Measurements from ENCODE around the gene PNMA6F.
A peak's percentile ranks its signal among the peaks of the same experiment; 100 is the strongest.

PNMA6F gene

GRCh38 chrX:153365670-153366069, 44.1 kb upstream of the PNMA6F start:
- H3K27me3 ChIP-seq (ENCODE audit: insufficient read depth, low read length, poor library complexity), result no peaks in the 10 kb centered on the region
- H4K8ac ChIP-seq (ENCODE audit: low read depth, low read length), result no peak overlapping the region
- no peak overlapping the region for H2BK5ac ChIP-seq (ENCODE audit: low read length)
- no peaks in the 10 kb centered on the region for H3K36me3 ChIP-seq (ENCODE audit: control insufficient read depth, insufficient read depth, low read length)
- no peaks in the 10 kb centered on the region for H3K79me2 ChIP-seq (ENCODE audit: control insufficient read depth, insufficient read depth, low read length)
- no peak overlapping the region for H2BK15ac ChIP-seq (replicated peaks; ENCODE audit: low read depth)
- H3K79me1 ChIP-seq (ENCODE audit: low read length), result no peaks in the 10 kb centered on the region
- no peaks in the 10 kb centered on the region for H3K4me1 ChIP-seq (ENCODE audit: control insufficient read depth, low read depth, low read length)
- no peak overlapping the region for H3K4me3 ChIP-seq (ENCODE audit: low read length)
- no peak overlapping the region for H3K23ac ChIP-seq (ENCODE audit: low read length)
- H3K27ac ChIP-seq (ENCODE audit: low read depth, low read length), result no peak overlapping the region
- no peak overlapping the region for H3K9ac ChIP-seq (ENCODE audit: low read length)
- H4K5ac ChIP-seq (ENCODE audit: low read length), result no peak overlapping the region
- no peak for DNase-seq
- H3K56ac ChIP-seq (ENCODE audit: low read length), result no peak overlapping the region
- H2BK120ac ChIP-seq (ENCODE audit: low read depth, low read length), result no peak overlapping the region
- no CpG with 5 or more reads among the region's 4 CpGs for WGBS (ENCODE audit: extremely low coverage, insufficient coverage, low lambda C conversion rate)
- H3K18ac ChIP-seq (ENCODE audit: low read length), result no peak overlapping the region
- no peak overlapping the region for H3K4me2 ChIP-seq (ENCODE audit: low read length)
- H2AK5ac ChIP-seq (ENCODE audit: low read length), result no peak overlapping the region
- no peak overlapping the region for H3K4ac ChIP-seq (ENCODE audit: low read depth, low read length)

- H2BK5ac ChIP-seq (ENCODE audit: low read length), result no peak overlapping the region
- no peak for DNase-seq
- H3K18ac ChIP-seq (ENCODE audit: low read length), result no peak overlapping the region
- H3K27me3 ChIP-seq (ENCODE audit: insufficient read depth, low read length, poor library complexity), result no peaks in the 10 kb centered on the region
- no peak overlapping the region for H2AK5ac ChIP-seq (ENCODE audit: low read length)
- no peaks in the 10 kb centered on the region for H3K79me2 ChIP-seq (ENCODE audit: control insufficient read depth, insufficient read depth, low read length)
- H3K4ac ChIP-seq (ENCODE audit: low read depth, low read length), result no peak overlapping the region
- H2BK15ac ChIP-seq (replicated peaks; ENCODE audit: low read depth), result no peak overlapping the region
- no peak overlapping the region for H3K4me2 ChIP-seq (ENCODE audit: low read length)
- no peaks in the 10 kb centered on the region for H3K4me1 ChIP-seq (ENCODE audit: control insufficient read depth, low read depth, low read length)
- no CpG with 5 or more reads among the region's 2 CpGs for WGBS (ENCODE audit: extremely low coverage, insufficient coverage, low lambda C conversion rate)
- H2BK120ac ChIP-seq (ENCODE audit: low read depth, low read length), result no peak overlapping the region
- no peak overlapping the region for H4K8ac ChIP-seq (ENCODE audit: low read depth, low read length)
- no peak overlapping the region for H3K23ac ChIP-seq (ENCODE audit: low read length)
- H3K56ac ChIP-seq (ENCODE audit: low read length), result no peak overlapping the region
- H3K36me3 ChIP-seq (ENCODE audit: control insufficient read depth, insufficient read depth, low read length), result no peaks in the 10 kb centered on the region
- H3K27ac ChIP-seq (ENCODE audit: low read depth, low read length), result no peak overlapping the region
- H3K9ac ChIP-seq (ENCODE audit: low read length), result no peak overlapping the region
- no peak overlapping the region for H3K4me3 ChIP-seq (ENCODE audit: low read length)
- no peak overlapping the region for H4K5ac ChIP-seq (ENCODE audit: low read length)
- H3K79me1 ChIP-seq (ENCODE audit: low read length), result no peaks in the 10 kb centered on the region
These were observed 40.3 kb upstream of the PNMA6F start for GRCh38 chrX:153361781-153362397.

GRCh38 chrX:153357877-153358276, 36.3 kb upstream of the PNMA6F start:
- Histone ChIP-seq H3K27me3 (ENCODE audit: insufficient read depth, low read length, poor library complexity) (no peaks in the 10 kb centered on the region), H2AK5ac (ENCODE audit: low read length) (no peak overlapping the region), H3K4me2 (ENCODE audit: low read length) (no peak overlapping the region), H2BK120ac (ENCODE audit: low read depth, low read length) (no peak overlapping the region), H2BK15ac (replicated peaks; ENCODE audit: low read depth) (no peak overlapping the region), H3K27ac (ENCODE audit: low read depth, low read length) (no peak overlapping the region), H3K4me1 (ENCODE audit: control insufficient read depth, low read depth, low read length) (no peaks in the 10 kb centered on the region), H3K9ac (ENCODE audit: low read length) (no peak overlapping the region), H3K23ac (ENCODE audit: low read length) (no peak overlapping the region), H3K36me3 (ENCODE audit: control insufficient read depth, insufficient read depth, low read length) (no peaks in the 10 kb centered on the region), H3K79me2 (ENCODE audit: control insufficient read depth, insufficient read depth, low read length) (no peaks in the 10 kb centered on the region), H3K4ac (ENCODE audit: low read depth, low read length) (no peak overlapping the region), H2BK5ac (ENCODE audit: low read length) (no peak overlapping the region), H4K5ac (ENCODE audit: low read length) (no peak overlapping the region), H3K18ac (ENCODE audit: low read length) (no peak overlapping the region), H3K79me1 (ENCODE audit: low read length) (no peaks in the 10 kb centered on the region), H3K56ac (ENCODE audit: low read length) (no peak overlapping the region), H4K8ac (ENCODE audit: low read depth, low read length) (no peak overlapping the region), H3K4me3 (ENCODE audit: low read length) (no peak overlapping the region)
- no CpG with 5 or more reads among the region's 1 CpG for WGBS (ENCODE audit: extremely low coverage, insufficient coverage, low lambda C conversion rate)
- no peak for DNase-seq

GRCh38 chrX:153353416-153353815, 31.8 kb upstream of the PNMA6F start:
- H2BK15ac ChIP-seq (replicated peaks; ENCODE audit: low read depth), result no peak overlapping the region
- H3K4me1 ChIP-seq (ENCODE audit: control insufficient read depth, low read depth, low read length), result no peaks in the 10 kb centered on the region
- H3K27ac ChIP-seq (ENCODE audit: low read depth, low read length), result no peak overlapping the region
- no peak overlapping the region for H2BK5ac ChIP-seq (ENCODE audit: low read length)
- WGBS (ENCODE audit: extremely low coverage, insufficient coverage, low lambda C conversion rate), result no CpG with 5 or more reads among the region's 12 CpGs
- no peaks in the 10 kb centered on the region for H3K79me2 ChIP-seq (ENCODE audit: control insufficient read depth, insufficient read depth, low read length)
- peak; percentile 9 for DNase-seq
- H4K5ac ChIP-seq (ENCODE audit: low read length), result no peak overlapping the region
- H3K56ac ChIP-seq (ENCODE audit: low read length), result no peak overlapping the region
- H3K79me1 ChIP-seq (ENCODE audit: low read length), result no peaks in the 10 kb centered on the region
- H3K23ac ChIP-seq (ENCODE audit: low read length), result no peak overlapping the region
- H3K9ac ChIP-seq (ENCODE audit: low read length), result no peak overlapping the region
- H4K8ac ChIP-seq (ENCODE audit: low read depth, low read length), result no peak overlapping the region
- H3K27me3 ChIP-seq (ENCODE audit: insufficient read depth, low read length, poor library complexity), result no peaks in the 10 kb centered on the region
- H3K4me3 ChIP-seq (ENCODE audit: low read length), result no peak overlapping the region
- no peak overlapping the region for H3K18ac ChIP-seq (ENCODE audit: low read length)
- H2AK5ac ChIP-seq (ENCODE audit: low read length), result no peak overlapping the region
- H3K36me3 ChIP-seq (ENCODE audit: control insufficient read depth, insufficient read depth, low read length), result no peaks in the 10 kb centered on the region
- H3K4ac ChIP-seq (ENCODE audit: low read depth, low read length), result no peak overlapping the region
- no peak overlapping the region for H2BK120ac ChIP-seq (ENCODE audit: low read depth, low read length)
- no peak overlapping the region for H3K4me2 ChIP-seq (ENCODE audit: low read length)

GRCh38 chrX:153352858-153353257, 31.3 kb upstream of the PNMA6F start:
- no peak overlapping the region for H3K4me2 ChIP-seq (ENCODE audit: low read length)
- H3K79me1 ChIP-seq (ENCODE audit: low read length), result no peaks in the 10 kb centered on the region
- H2BK15ac ChIP-seq (replicated peaks; ENCODE audit: low read depth), result no peak overlapping the region
- H3K36me3 ChIP-seq (ENCODE audit: control insufficient read depth, insufficient read depth, low read length), result no peaks in the 10 kb centered on the region
- H4K5ac ChIP-seq (ENCODE audit: low read length), result no peak overlapping the region
- H3K23ac ChIP-seq (ENCODE audit: low read length), result no peak overlapping the region
- no peak overlapping the region for H2BK120ac ChIP-seq (ENCODE audit: low read depth, low read length)
- no peak for DNase-seq
- no peak overlapping the region for H3K9ac ChIP-seq (ENCODE audit: low read length)
- H3K56ac ChIP-seq (ENCODE audit: low read length), result no peak overlapping the region
- H3K4me1 ChIP-seq (ENCODE audit: control insufficient read depth, low read depth, low read length), result no peaks in the 10 kb centered on the region
- no peak overlapping the region for H3K18ac ChIP-seq (ENCODE audit: low read length)
- no peak overlapping the region for H3K4ac ChIP-seq (ENCODE audit: low read depth, low read length)
- no CpG with 5 or more reads among the region's 3 CpGs for WGBS (ENCODE audit: extremely low coverage, insufficient coverage, low lambda C conversion rate)
- no peaks in the 10 kb centered on the region for H3K27me3 ChIP-seq (ENCODE audit: insufficient read depth, low read length, poor library complexity)
- no peak overlapping the region for H3K4me3 ChIP-seq (ENCODE audit: low read length)
- H4K8ac ChIP-seq (ENCODE audit: low read depth, low read length), result no peak overlapping the region
- H3K79me2 ChIP-seq (ENCODE audit: control insufficient read depth, insufficient read depth, low read length), result no peaks in the 10 kb centered on the region
- H2AK5ac ChIP-seq (ENCODE audit: low read length), result no peak overlapping the region
- no peak overlapping the region for H3K27ac ChIP-seq (ENCODE audit: low read depth, low read length)
- H2BK5ac ChIP-seq (ENCODE audit: low read length), result no peak overlapping the region

GRCh38 chrX:153351981-153352380, 30.4 kb upstream of the PNMA6F start:
- H2BK120ac ChIP-seq (ENCODE audit: low read depth, low read length), result no peak overlapping the region
- H2BK15ac ChIP-seq (replicated peaks; ENCODE audit: low read depth), result no peak overlapping the region
- H3K27ac ChIP-seq (ENCODE audit: low read depth, low read length), result no peak overlapping the region
- H3K18ac ChIP-seq (ENCODE audit: low read length), result no peak overlapping the region
- H2AK5ac ChIP-seq (ENCODE audit: low read length), result no peak overlapping the region
- DNase-seq, result no peak
- no peaks in the 10 kb centered on the region for H3K4me1 ChIP-seq (ENCODE audit: control insufficient read depth, low read depth, low read length)
- no peaks in the 10 kb centered on the region for H3K79me1 ChIP-seq (ENCODE audit: low read length)
- H3K4me3 ChIP-seq (ENCODE audit: low read length), result no peak overlapping the region
- no peaks in the 10 kb centered on the region for H3K27me3 ChIP-seq (ENCODE audit: insufficient read depth, low read length, poor library complexity)
- no peak overlapping the region for H3K23ac ChIP-seq (ENCODE audit: low read length)
- no peak overlapping the region for H3K9ac ChIP-seq (ENCODE audit: low read length)
- no peak overlapping the region for H2BK5ac ChIP-seq (ENCODE audit: low read length)
- H3K36me3 ChIP-seq (ENCODE audit: control insufficient read depth, insufficient read depth, low read length), result no peaks in the 10 kb centered on the region
- H3K56ac ChIP-seq (ENCODE audit: low read length), result no peak overlapping the region
- H3K4ac ChIP-seq (ENCODE audit: low read depth, low read length), result no peak overlapping the region
- H3K79me2 ChIP-seq (ENCODE audit: control insufficient read depth, insufficient read depth, low read length), result no peaks in the 10 kb centered on the region
- H4K5ac ChIP-seq (ENCODE audit: low read length), result no peak overlapping the region
- no peak overlapping the region for H4K8ac ChIP-seq (ENCODE audit: low read depth, low read length)
- H3K4me2 ChIP-seq (ENCODE audit: low read length), result no peak overlapping the region
- WGBS (ENCODE audit: extremely low coverage, insufficient coverage, low lambda C conversion rate), result no CpG with 5 or more reads among the region's 8 CpGs
